ENCODE measurements around the gene INPP4A.
A peak's percentile ranks its signal among the peaks of the same experiment; 100 is the strongest.

The INPP4A gene

GRCh38 chr2:98515250-98515991 is 70.8 kb downstream of the INPP4A start:
- ChIA-PET CTCF (interaction anchor here (1.1 to 1.3 kb wide), 2 partner anchors 11 to 28 kb away, joined by 4 to 6 read pairs; no protein-coding TSS in a partner anchor), POLR2A (interaction anchor here (0.7 kb wide), 1 partner anchor 50 kb away, joined by 3 read pairs; no protein-coding TSS in a partner anchor)

GRCh38 chr2:98516571-98516970 is 71.9 kb downstream of the INPP4A start:
- Histone ChIP-seq H3K9me3 (ENCODE audit: control insufficient read depth, insufficient read depth, low read depth, low read length) (no peaks in the 10 kb centered on the region), H3K4me3 (ENCODE audit: low read depth, low read length) (no peak overlapping the region), H3K27ac (ENCODE audit: extremely low read depth, low read depth, low read length) (no peak overlapping the region), H3K36me3 (ENCODE audit: control insufficient read depth in 2 of 2, insufficient read depth in 1 of 2, low read length in 2 of 2) (peaks cover 0 to 10% of the 10 kb centered on the region in 2 experiments; a peak in 1 of 3 replicates), H3K4me1 (ENCODE audit: control insufficient read depth, insufficient read depth, low read length) (peaks cover 2% of the 10 kb centered on the region; the same call in 1 of the 2 replicates)
- ChIA-PET CTCF (interaction anchor here (0.7 kb wide), 1 partner anchor 191 kb away, joined by 4 read pairs; no protein-coding TSS in a partner anchor), POLR2A (no interaction called here)
- no peak for TF ChIP-seq ZNF510 (tag by site-specific recombination; IDR thresholded peaks at IDR 0.05; ENCODE audit: insufficient replicate concordance)
- no peak for TF ChIP-seq WT1 (tag by site-specific recombination; IDR thresholded peaks at IDR 0.05)
- TF ChIP-seq ZBTB8A (tag by site-specific recombination; IDR thresholded peaks at IDR 0.05) = no peak
- no peak for TF ChIP-seq PRDM10 (tag by site-specific recombination; IDR thresholded peaks at IDR 0.05)
- TF ChIP-seq ZNF274 (IDR thresholded peaks at IDR 0.05; ENCODE audit: low read length) = no peak
- no peak for TF ChIP-seq ZNF274 (tag by site-specific recombination; IDR thresholded peaks at IDR 0.05; ENCODE audit: borderline replicate concordance)
- no peak for TF ChIP-seq YY2 (tag by site-specific recombination; IDR thresholded peaks at IDR 0.05)
- no peak for TF ChIP-seq TRIM28 (IDR thresholded peaks at IDR 0.05; ENCODE audit: borderline replicate concordance, low read length)
- no peak for TF ChIP-seq ZNF155 (tag by site-specific recombination; IDR thresholded peaks at IDR 0.05)
- no peak for TF ChIP-seq ZBTB1 (tag by site-specific recombination; IDR thresholded peaks at IDR 0.05)
- no peak for TF ChIP-seq KLF9 (tag by site-specific recombination; IDR thresholded peaks at IDR 0.05; ENCODE audit: low read depth)
- no peak for TF ChIP-seq SCRT2 (tag by site-specific recombination; IDR thresholded peaks at IDR 0.05)
- no peak for TF ChIP-seq ZNF133 (tag by site-specific recombination; IDR thresholded peaks at IDR 0.05)
- no peak for TF ChIP-seq ZBTB26 (tag by site-specific recombination; optimal IDR thresholded peaks at IDR 0.05)
- TF ChIP-seq ZNF530 (tag by site-specific recombination; IDR thresholded peaks at IDR 0.05; ENCODE audit: low read depth) = no peak
- no peak for TF ChIP-seq ZNF26 (tag by site-specific recombination; IDR thresholded peaks at IDR 0.05)

More at GRCh38 chr2:98515250-98515991, 70.8 kb downstream of the INPP4A start:
- Histone ChIP-seq H3K36me3 (ENCODE audit: control insufficient read depth in 2 of 2, insufficient read depth in 1 of 2, low read length in 2 of 2) (peaks cover 0 to 3% of the 10 kb centered on the region in 2 experiments; a peak in 1 of 3 replicates), H3K9me3 (ENCODE audit: control insufficient read depth, insufficient read depth, low read depth, low read length) (no peaks in the 10 kb centered on the region), H3K27ac (ENCODE audit: extremely low read depth, low read depth, low read length) (no peak overlapping the region), H3K4me1 (ENCODE audit: control insufficient read depth, insufficient read depth, low read length) (peaks cover 2% of the 10 kb centered on the region; the same call in 1 of the 2 replicates), H3K4me3 (ENCODE audit: low read depth, low read length) (no peak overlapping the region)
- no peak for TF ChIP-seq ZNF791 (tag by site-specific recombination; IDR thresholded peaks at IDR 0.05)
- 0 out of 2 replicates have a peak, but pooled peaks have one; percentile 17 for TF ChIP-seq PRDM1 (tag by site-specific recombination; IDR thresholded peaks at IDR 0.05)

Measured in HEK293 (cell line).